Measurements from ENCODE around the gene NIPAL4. TPM values are rescaled to one million over a fixed set of nuclear protein-coding genes. Genes with fewer than 3 reads are reported as not detected.

The NIPAL4 gene
- total RNA-seq, 1 experiment from 2014 or later = 0.18 TPM

GRCh38 chr5:157451806-157452205 is 8.2 kb upstream of the NIPAL4 start:
- no peaks in the 10 kb centered on the region; the same call in 1 of the 2 replicates for H3K9me3 ChIP-seq (replicated peaks)
- no peaks in the 10 kb centered on the region for H3K27me3 ChIP-seq (replicated peaks)
- no peak overlapping the region for H3K27ac ChIP-seq
- DNase-seq (ENCODE audit: low read depth in 1 of 2, low spot score in 2 of 2) = no peak
- H3K4me1 ChIP-seq (replicated peaks) = no peaks in the 10 kb centered on the region
- H3K4me3 ChIP-seq = no peak overlapping the region
- H3K36me3 ChIP-seq = no peaks in the 10 kb centered on the region

DNA sequence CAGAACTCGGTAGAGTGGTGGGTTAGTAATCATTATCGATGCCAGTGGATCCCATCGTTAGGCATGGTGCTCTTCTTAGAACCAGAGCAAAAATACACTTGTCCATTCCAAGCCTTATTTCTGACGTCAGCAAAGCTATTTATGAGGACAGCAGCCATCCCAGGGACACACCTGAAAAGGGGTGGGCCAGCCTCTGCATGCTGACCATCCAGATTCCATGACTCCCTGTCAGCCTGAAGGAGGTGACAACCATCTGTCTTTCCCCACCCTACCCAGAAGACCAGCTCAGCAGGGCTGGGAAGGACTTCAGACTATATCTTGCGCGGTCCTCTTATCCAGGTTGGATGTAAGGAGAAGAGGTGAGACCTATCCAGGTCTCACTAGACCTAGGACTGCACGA is 5.7 kb upstream of the NIPAL4 start:
- peak in 1 of 2 experiments; percentile 22 for DNase-seq (ENCODE audit: low read depth in 1 of 2, low spot score in 2 of 2)
- no peaks in the 10 kb centered on the region for H3K36me3 ChIP-seq

GRCh38 chr5:157455057-157455456 is 5.0 kb upstream of the NIPAL4 start:
- DNase-seq (ENCODE audit: low read depth in 1 of 2, low spot score in 2 of 2) = peak in 1 of 2 experiments; percentile 38
- H3K9me3 ChIP-seq (replicated peaks) = no peaks in the 10 kb centered on the region; the same call in 1 of the 2 replicates
- peaks cover 4% of the 10 kb centered on the region for H3K27me3 ChIP-seq (replicated peaks)
- peaks cover 4% of the 10 kb centered on the region for H3K4me1 ChIP-seq (replicated peaks)
- H3K36me3 ChIP-seq = no peaks in the 10 kb centered on the region
- H3K4me3 ChIP-seq = no peak overlapping the region
- no peak overlapping the region for H3K27ac ChIP-seq

More for the DNA sequence above, 5.7 kb upstream of the NIPAL4 start:
- Histone ChIP-seq H3K27me3 (replicated peaks) (no peaks in the 10 kb centered on the region), H3K4me1 (replicated peaks) (no peaks in the 10 kb centered on the region), H3K4me3 (no peak overlapping the region), H3K27ac (no peak overlapping the region), H3K9me3 (replicated peaks) (no peaks in the 10 kb centered on the region; the same call in 1 of the 2 replicates)

DNA sequence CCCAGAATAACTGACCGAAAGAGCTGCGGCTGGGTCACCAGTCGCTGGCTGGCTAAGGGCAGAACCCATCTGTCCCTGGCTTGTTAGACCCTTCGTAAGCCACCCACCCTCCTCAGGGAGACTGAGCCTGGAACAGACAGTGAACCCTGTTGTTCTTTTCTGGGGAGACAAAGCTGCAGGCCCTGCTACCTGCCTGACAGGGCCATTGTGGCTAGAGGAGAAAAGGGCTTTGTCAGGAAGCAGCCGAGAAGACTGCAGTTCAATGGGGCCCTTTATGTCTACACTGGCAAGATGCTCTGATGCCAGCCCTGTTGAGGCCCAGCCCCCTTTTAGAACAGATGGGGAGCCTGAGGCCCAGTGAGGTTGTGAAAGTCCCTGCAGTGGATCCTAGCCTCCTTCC is 3.7 kb upstream of the NIPAL4 start:
- DNase-seq (ENCODE audit: low read depth in 1 of 2, low spot score in 2 of 2) = peak in 1 of 2 experiments; percentile 35
- H3K27ac ChIP-seq = no peak overlapping the region
- H3K9me3 ChIP-seq (replicated peaks) = no peaks in the 10 kb centered on the region
- H3K36me3 ChIP-seq = no peaks in the 10 kb centered on the region
- H3K27me3 ChIP-seq (replicated peaks) = peaks cover 8% of the 10 kb centered on the region
- peaks cover 7% of the 10 kb centered on the region for H3K4me1 ChIP-seq (replicated peaks)
- H3K4me3 ChIP-seq = no peak overlapping the region

DNA sequence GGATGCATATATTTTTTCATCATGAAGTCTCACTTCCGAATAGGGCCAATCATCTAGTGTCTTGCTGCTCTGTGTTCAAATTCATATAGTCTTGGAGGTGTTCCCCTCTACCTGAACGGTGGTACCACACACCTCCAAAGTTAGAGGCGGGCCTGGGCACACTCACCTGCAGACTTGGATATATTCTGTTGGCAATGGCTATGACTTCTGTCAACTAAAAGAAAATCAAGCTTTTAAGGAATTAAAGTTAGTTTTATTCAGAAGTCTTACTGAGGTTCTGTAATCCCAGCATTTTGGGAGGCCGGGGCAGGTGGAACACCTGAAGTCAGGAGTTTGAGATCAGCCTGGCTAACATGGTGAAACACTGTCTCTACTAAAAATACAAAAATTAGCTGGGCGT is 2.6 kb upstream of the NIPAL4 start:
- peak in 1 of 2 experiments; percentile 25 for DNase-seq (ENCODE audit: low read depth in 1 of 2, low spot score in 2 of 2)
- Histone ChIP-seq H3K9me3 (replicated peaks) (no peaks in the 10 kb centered on the region), H3K27me3 (replicated peaks) (peaks cover 8% of the 10 kb centered on the region), H3K36me3 (no peaks in the 10 kb centered on the region), H3K27ac (no peak overlapping the region), H3K4me3 (no peak overlapping the region), H3K4me1 (replicated peaks) (peaks cover 7% of the 10 kb centered on the region)

DNA sequence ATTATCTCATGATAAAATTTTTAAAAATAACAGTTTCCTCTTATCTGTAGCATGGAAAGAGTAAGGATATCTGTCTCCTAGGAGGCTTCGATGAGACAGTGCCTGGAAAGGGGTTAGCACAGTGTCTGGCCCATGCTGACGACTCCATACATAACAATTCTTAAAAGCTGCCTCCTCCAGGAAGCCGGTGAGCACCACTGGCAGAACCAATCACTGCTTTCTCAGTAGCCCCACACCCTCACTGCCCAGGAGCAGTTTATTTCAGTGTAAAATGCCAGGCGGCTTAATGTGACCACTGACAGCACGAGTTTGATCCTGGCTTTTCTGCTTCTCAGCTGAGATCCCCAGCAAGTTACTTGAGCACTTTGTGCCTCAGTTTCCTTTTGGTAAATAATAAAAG is 1.2 kb upstream of the NIPAL4 start:
- no peak overlapping the region for H3K27ac ChIP-seq
- peaks cover 8% of the 10 kb centered on the region for H3K27me3 ChIP-seq (replicated peaks)

DNA sequence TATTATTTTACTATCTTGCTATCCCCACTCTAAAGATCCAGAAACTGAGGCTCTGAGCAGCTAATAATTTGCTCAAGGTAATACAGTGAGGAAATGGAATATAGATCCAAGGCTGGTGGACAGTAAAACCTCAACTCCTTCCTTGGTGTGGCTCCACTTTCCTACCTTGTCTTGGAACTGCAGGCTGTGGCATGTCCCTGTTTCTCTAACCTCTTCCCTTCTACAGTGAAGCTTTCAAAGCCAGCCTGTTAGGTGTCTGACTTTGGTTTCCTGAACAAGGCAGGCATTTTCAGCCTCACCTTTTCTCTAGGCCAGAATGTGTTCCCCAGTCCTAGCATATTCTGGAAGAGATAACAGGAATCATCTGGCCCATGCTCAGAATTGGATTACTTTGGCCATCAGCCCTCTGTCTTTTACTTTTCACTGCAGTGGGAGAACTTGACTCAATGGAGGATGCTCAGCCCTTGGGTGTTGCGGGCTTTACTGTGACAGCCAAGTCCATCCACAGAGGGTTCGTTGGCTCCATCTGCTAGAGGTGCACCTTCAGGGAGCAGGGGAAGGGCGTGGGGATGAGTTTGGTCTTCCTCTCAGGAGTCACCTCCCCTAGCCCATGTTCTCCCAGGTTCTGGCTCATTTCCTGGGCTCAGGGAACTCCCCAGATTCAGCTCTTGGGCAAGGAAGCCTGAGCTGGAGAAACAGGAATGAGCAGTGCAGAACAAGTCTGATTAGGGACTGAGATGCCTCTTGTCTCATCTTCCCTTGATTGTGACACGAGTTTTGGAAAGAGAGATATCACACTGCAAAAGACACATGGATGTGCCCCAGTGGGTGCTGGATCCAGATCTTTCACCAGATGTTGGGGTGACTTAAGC is 1.1 kb downstream of the NIPAL4 start:
- Histone ChIP-seq H3K27ac (no peak overlapping the region), H3K36me3 (no peaks in the 10 kb centered on the region), H3K4me3 (no peak overlapping the region)

More for the DNA sequence above, 1.2 kb upstream of the NIPAL4 start:
- Histone ChIP-seq H3K36me3 (no peaks in the 10 kb centered on the region), H3K9me3 (replicated peaks) (no peaks in the 10 kb centered on the region), H3K4me3 (no peak overlapping the region), H3K4me1 (replicated peaks) (peaks cover 18% of the 10 kb centered on the region)
- no peak for DNase-seq (ENCODE audit: low read depth in 1 of 2, low spot score in 2 of 2)

DNA sequence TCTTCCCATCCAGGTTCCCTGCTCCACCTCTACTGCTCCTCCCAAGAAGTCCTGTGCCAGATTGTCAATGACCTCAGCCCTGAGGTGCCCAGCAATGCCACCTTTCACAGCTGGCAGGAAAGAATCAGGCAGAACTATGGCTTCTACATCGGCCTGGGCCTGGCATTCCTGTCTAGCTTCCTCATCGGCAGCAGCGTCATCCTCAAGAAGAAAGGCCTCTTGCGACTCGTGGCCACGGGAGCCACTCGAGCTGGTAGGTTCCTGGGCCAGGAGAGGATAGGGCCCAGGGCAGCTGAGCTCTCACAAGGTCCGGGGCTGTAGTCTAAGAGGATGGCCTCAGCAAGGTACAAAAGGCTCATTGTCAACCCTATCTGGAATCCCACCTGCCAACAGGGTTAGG is 3.1 kb downstream of the NIPAL4 start:
- peaks cover 34% of the 10 kb centered on the region for H3K4me1 ChIP-seq (replicated peaks)
- no peaks in the 10 kb centered on the region for H3K36me3 ChIP-seq
- H3K27ac ChIP-seq = peak overlapping the region; percentile 4; the same call in 1 of the 2 replicates
- DNase-seq (ENCODE audit: low read depth in 1 of 2, low spot score in 2 of 2) = no peak
- H3K27me3 ChIP-seq (replicated peaks) = peaks cover 8% of the 10 kb centered on the region
- no peaks in the 10 kb centered on the region for H3K9me3 ChIP-seq (replicated peaks)
- H3K4me3 ChIP-seq = no peak overlapping the region

More for the DNA sequence above, 1.1 kb downstream of the NIPAL4 start:
- no peak for DNase-seq (ENCODE audit: low read depth in 1 of 2, low spot score in 2 of 2)
- H3K27me3 ChIP-seq (replicated peaks) = peaks cover 8% of the 10 kb centered on the region
- H3K9me3 ChIP-seq (replicated peaks) = no peaks in the 10 kb centered on the region
- H3K4me1 ChIP-seq (replicated peaks) = peaks cover 34% of the 10 kb centered on the region

- Histone ChIP-seq H3K27me3 (replicated peaks) (peaks cover 8% of the 10 kb centered on the region), H3K9me3 (replicated peaks) (no peaks in the 10 kb centered on the region), H3K27ac (peak overlapping the region; percentile 53), H3K4me3 (no peak overlapping the region), H3K36me3 (no peaks in the 10 kb centered on the region), H3K4me1 (replicated peaks) (peaks cover 34% of the 10 kb centered on the region)
- peak in 1 of 2 experiments; percentile 80 for DNase-seq (ENCODE audit: low read depth in 1 of 2, low spot score in 2 of 2)
Observed at GRCh38 chr5:157463621-157464518, 3.9 kb downstream of the NIPAL4 start.

DNA sequence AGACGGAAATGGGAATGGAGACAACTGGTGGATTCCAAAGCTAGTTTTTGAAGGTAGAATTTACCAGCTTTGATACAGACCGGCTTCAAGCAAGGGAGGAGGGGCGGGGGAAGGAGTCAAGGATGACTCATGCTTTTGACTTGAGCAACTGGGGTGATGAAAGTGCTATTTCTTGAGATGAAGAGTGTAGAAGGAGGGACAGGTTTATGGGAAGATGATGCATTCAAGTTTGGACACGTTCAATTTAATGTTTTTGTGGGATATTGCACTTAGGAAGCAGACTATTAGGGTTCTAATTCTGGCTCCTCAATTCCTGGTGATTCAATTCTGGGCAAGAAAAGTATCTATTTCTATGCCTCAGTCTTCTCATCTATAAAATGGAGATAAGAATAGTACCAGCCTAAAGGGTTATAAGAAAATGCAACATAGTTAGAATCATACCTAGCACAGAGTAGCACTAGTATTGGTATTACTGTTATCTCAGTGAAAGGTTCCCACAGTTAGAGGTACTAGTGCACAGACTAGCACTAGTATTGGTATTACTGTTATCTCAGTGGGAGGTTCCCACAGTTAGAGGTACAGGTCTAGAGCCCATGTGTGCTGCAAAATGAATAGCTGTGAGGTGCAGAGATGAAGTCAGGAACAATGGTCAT is 4.6 kb downstream of the NIPAL4 start:
- H3K36me3 ChIP-seq = no peaks in the 10 kb centered on the region
- peaks cover 8% of the 10 kb centered on the region for H3K27me3 ChIP-seq (replicated peaks)
- H3K4me1 ChIP-seq (replicated peaks) = peaks cover 34% of the 10 kb centered on the region
- peak overlapping the region; percentile 53 for H3K27ac ChIP-seq
- no peak overlapping the region for H3K4me3 ChIP-seq
- no peaks in the 10 kb centered on the region for H3K9me3 ChIP-seq (replicated peaks)
- DNase-seq (ENCODE audit: low read depth in 1 of 2, low spot score in 2 of 2) = peak; percentile 82

GRCh38 chr5:157468293-157468965 is 8.4 kb downstream of the NIPAL4 start:
- no peak for DNase-seq (ENCODE audit: low read depth in 1 of 2, low spot score in 2 of 2)
- H3K36me3 ChIP-seq = 0 out of 2 replicates have a peak, but pooled peaks cover 2% of the 10 kb centered on the region
- no peaks in the 10 kb centered on the region for H3K9me3 ChIP-seq (replicated peaks)
- no peaks in the 10 kb centered on the region for H3K27me3 ChIP-seq (replicated peaks)
- no peak overlapping the region for H3K4me3 ChIP-seq
- no peak overlapping the region for H3K27ac ChIP-seq
- H3K4me1 ChIP-seq (replicated peaks) = peaks cover 20% of the 10 kb centered on the region

GRCh38 chr5:157469073-157469472 is 9.1 kb downstream of the NIPAL4 start:
- no peak for DNase-seq (ENCODE audit: low read depth in 1 of 2, low spot score in 2 of 2)
- Histone ChIP-seq H3K4me1 (replicated peaks) (peaks cover 19% of the 10 kb centered on the region), H3K27ac (no peak overlapping the region), H3K36me3 (0 out of 2 replicates have a peak, but pooled peaks cover 2% of the 10 kb centered on the region), H3K27me3 (replicated peaks) (no peaks in the 10 kb centered on the region), H3K9me3 (replicated peaks) (no peaks in the 10 kb centered on the region), H3K4me3 (no peak overlapping the region)

DNA sequence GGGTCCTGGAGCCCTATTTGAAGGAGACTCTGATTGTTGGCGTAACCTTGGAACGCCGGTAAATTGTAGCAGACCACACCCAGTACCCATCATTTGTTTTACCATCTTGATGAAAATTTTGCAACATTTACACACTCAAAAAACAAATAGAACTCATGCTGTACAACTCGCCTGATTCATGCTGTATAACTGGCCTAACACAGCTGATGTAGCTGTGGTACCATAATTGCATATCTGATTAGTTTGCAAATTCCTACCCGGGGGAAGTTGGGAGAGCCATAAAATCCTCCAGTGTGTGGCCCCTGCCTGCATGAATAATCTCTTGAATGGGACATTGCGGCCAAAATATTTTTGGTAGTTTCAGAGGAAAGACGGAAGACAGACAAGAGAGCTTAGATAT is 9.7 kb downstream of the NIPAL4 start:
- H3K4me3 ChIP-seq = no peak overlapping the region
- H3K4me1 ChIP-seq (replicated peaks) = peaks cover 13% of the 10 kb centered on the region
- no peaks in the 10 kb centered on the region for H3K9me3 ChIP-seq (replicated peaks)
- no peak overlapping the region for H3K27ac ChIP-seq
- H3K36me3 ChIP-seq = peaks cover 2% of the 10 kb centered on the region; the same call in 1 of the 2 replicates
- DNase-seq (ENCODE audit: low read depth in 1 of 2, low spot score in 2 of 2) = no peak
- no peaks in the 10 kb centered on the region for H3K27me3 ChIP-seq (replicated peaks)
